Activated CD8-positive, alpha-beta memory T cell treated with anti-CD3 and anti-CD28 coated beads for 1 hour (primary cell): ENCODE data around the gene SPOCK1.

Experiments
- DNase-seq, 2 donors: peaks; one replicate each; pipeline ENCODE4 v3.0.0-alpha.2; 2020; ENCODE audit warnings: low read depth in 1 of 2; ENCODE audit errors: extremely low read depth in 1 of 2

The SPOCK1 gene

DNA sequence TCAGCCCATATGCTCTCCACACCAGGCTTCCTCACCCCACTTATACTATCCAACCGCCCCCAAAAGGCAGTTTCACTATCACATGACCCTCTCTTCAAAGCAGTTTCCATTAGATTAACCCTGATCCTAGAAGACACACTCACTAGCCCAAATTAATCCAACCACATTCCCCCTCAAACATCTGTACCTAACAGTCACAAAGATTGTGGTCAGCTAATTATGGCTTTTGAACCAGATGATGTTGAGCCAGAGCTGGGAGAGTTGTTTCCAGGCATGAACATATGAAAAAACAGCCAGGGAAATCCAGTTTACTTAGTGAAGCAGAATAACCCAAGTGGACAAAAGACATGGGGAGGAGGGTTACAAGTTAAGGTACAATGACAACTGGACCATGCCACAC is 131.2 kb downstream of the SPOCK1 start:
- no peak for DNase-seq

DNA sequence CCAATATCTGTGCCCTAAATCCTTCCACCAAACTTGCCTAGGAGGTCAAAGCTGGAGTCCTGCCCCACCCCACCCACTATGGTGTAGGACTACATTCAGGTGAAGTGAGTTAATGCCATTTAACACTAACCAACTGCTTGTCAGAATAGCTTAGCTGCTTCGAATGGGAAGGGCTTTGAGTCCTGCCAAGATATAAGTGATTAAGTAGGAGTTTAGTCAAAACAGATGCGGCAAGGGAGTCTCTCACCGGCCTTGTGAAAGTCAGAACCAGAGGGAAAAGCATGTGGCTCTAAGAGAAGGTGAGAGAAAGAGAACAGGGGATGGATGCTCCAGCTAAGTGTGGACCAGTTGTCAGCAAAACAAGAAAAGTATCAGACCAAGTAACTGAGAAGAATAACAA is 132.6 kb downstream of the SPOCK1 start:
- no peak for DNase-seq

DNA sequence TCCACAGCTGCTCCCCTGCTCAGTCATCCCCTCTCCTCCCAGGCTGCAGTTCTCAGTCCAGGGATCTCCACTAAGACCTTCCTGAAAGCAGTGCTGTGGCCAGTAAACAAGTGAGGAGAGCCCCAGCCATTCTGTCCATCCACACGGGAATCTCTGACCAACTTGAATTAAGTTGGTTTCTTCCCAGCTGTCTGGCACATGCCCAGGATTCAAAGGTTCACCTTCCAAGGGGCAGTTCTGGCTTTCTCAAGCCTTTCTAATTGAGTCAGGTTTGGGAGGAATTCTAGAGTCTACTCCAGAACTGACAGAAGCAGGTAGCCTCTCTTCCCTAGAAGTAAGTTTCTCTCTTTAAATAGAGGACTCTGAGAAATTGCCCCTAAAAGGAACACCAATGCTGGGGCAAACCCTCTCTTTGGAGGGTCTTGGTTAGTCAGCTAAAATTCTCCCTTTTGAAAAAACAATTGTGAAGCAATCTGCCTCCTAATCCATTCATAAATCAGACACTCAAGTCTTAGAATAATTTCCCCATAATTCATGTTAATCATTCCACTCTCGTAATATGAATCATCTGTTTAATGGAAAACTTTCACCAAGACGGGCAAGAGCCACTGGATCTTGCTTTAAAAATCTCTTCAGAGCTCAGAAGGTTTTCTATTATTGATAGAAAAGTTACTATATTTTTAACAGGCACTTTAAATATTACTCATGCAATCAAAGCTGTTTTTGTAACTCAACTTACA is 133.8 kb downstream of the SPOCK1 start:
- DNase-seq: no peak

DNA sequence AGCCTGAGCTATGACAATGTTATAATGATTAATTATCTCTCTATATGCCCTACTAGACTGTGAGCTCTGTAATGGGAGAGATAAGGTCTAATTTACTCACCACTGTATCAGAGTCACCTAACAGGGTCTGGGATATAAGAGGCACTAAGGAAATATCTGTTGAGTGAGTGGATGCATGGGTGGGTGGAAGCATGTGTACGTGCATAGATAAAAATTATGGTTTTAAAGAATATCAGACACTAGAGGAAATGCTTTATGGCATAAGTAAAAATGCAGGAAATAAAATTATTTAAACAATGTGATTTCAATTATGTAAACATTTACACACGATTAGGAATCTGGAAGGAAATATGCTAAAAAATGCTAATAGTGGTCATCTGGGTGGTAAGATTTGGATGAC is 137.8 kb downstream of the SPOCK1 start:
- DNase-seq: no peak

- DNase-seq: no peak
These were observed 138.5 kb downstream of the SPOCK1 start for GRCh38 chr5:137360607-137361006.

DNA sequence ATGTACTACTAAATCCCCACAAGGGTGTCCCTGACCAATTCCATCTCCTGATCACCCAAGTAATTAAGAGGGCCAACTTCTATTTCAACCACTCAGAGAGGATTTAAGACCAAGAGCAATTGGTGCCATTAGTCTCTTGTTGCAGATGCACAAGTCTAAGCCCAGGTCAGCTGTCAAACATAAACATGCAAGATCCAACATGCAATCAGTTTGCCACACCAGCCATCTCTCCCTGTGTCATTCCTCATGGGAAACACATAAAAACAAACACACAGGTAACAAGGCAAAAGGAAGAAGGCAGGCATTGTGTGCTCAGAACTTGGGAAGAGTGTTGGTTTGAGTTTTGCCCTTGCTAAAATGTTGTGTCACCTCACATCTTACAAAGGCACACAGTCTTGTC is 139.2 kb downstream of the SPOCK1 start:
- DNase-seq: no peak

- no peak for DNase-seq
These were observed 141.7 kb downstream of the SPOCK1 start for GRCh38 chr5:137357436-137357835.

DNA sequence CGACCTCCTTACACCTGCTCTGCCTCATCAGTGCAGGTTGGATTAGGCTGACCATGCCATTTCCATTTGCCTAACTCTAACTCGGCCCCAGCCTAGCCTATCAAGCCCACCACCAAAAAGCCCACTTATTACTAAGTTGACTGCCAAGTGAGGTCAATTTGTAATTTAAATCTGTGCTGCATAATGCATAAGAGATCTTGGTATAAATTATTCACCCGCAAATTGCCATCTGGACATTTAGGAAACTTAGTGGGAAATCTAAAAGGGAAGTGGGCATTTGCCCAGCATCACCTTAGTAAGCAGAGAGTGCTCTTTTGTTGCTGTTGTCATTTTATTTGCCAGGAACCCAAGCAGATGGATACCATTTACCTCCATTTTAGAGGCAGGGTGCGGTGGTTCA is 143.0 kb downstream of the SPOCK1 start:
- DNase-seq: no peak

DNA sequence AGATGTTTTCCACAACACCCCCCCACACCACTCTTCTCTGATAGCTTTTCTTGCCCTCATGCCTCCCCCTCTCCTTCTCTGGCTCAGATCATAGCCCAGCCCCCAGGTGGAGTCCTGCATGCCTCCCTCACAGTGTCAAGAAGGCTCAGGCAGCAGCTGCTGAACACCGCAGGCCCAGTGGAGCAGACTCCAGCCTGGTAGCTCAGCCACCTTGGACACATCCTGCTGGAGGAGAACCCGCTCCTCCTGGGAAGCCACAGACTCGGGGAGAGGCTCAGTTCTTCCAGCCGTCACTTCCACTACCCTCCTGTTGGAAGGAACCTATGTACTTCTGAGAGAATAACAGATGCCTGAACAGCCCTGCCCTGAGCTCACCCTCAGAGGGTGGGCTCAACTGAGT is 143.4 kb downstream of the SPOCK1 start:
- no peak for DNase-seq

DNA sequence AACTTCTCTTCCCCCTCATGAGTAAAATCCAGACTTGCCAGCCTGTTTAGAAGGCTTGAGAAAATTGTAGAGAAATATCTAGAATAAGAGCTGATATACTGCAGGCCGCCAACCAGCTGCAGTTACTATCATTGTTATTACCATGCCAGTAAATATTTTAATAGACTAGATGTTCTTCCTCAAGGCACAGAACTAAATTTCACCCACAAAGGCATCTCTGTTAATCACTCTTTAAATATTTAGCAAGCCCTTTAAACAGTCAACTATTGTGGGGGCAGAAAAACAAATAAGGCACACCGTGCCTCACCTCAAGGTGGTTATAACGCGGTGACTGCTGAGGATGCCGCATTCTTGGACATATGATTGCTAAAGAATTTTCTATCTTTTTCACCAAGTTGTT is 147.0 kb downstream of the SPOCK1 start:
- no peak for DNase-seq

GRCh38 chr5:137350791-137351190 is 148.3 kb downstream of the SPOCK1 start:
- DNase-seq: no peak

DNA sequence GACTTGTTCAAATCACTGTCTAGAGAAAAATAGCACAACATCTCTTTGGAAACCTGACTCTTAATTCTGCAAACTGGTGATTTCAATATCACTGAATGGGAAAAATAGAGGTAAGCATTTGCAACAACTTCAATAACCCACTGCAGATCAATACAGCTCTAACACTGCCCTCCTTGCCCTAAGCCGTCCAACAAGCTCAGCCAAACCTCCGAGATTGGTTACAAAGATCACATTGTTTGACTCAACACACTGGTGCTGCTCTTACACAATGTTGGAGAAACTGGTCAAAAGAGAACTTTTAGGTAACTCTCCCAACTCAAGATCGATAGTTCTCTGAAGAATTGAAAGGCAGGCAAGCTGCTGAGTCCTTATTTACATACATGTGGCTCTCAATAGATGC is 150.4 kb downstream of the SPOCK1 start:
- no peak for DNase-seq

GRCh38 chr5:137347865-137348264 is 151.3 kb downstream of the SPOCK1 start:
- DNase-seq: no peak

GRCh38 chr5:137346281-137346680 is 152.8 kb downstream of the SPOCK1 start:
- no peak for DNase-seq

DNA sequence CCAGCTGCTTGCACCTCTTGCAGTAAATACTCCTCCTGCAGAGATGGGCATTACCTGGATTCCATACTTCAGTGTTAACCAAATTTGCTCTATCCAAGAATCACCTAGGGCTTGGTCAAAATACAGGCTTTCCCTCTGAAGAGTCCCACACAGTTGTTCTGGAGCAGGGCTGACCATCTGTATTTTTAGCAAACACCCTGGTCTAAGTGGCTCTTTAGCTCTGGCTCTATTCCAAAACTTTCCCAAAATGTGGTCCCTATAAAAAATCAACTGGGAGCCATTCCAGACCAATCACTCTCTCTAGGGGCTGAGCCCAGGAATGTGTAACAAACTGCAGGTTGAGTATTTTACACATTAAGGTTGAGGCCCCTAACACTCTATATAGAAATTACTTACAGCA is 153.7 kb downstream of the SPOCK1 start:
- DNase-seq: no peak

GRCh38 chr5:137344723-137345322 is 154.3 kb downstream of the SPOCK1 start:
- no peak for DNase-seq

DNA sequence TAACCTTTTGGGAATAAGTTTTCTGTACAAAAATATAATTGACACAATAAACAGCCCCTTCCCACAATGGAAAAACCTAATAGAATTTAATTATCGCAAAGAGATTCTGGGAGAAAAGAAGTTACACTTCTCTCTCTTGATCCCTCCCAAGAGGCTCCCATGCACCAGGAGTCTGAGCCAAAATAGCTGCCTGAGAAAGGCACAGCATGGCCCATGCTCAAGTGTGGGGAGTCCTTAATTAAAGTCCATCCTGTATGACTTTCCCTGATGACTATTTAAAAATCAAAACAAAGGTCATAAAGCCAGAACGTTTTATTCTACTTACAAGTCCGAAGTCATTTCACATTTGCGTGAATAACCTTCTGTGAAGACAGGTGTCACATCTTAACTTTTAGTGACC is 155.1 kb downstream of the SPOCK1 start:
- no peak for DNase-seq

GRCh38 chr5:137342764-137343163 is 156.4 kb downstream of the SPOCK1 start:
- DNase-seq: no peak

GRCh38 chr5:137341831-137342230 is 157.3 kb downstream of the SPOCK1 start:
- no peak for DNase-seq

GRCh38 chr5:137340881-137341280 is 158.2 kb downstream of the SPOCK1 start:
- no peak for DNase-seq

DNA sequence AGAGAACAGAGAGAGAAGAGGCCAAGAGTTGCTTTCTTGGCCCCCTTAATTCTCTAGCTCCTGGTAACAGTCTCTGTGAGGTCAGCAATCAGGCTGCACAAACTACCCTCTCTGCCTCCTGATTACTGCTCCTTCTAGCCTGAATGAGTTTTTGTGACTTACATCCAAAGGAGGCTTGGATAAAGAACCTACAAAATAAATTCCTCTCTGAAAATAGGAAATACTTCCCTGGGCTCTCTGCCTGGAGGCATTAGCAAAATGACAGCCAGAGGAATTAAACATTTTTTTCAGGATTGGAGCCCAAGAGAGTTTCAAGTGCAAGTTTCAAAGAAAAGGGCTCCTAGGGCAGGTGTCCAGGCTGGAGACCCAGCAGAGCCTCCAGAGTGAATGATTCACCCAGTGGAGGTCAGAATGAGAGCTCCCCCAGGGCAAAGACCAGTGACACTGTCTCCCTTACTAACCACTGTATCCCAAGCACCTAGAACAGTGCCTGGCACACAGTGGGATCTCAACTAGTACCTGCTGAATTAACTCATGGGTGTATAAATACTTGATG is 162.5 kb downstream of the SPOCK1 start:
- DNase-seq: no peak

DNA sequence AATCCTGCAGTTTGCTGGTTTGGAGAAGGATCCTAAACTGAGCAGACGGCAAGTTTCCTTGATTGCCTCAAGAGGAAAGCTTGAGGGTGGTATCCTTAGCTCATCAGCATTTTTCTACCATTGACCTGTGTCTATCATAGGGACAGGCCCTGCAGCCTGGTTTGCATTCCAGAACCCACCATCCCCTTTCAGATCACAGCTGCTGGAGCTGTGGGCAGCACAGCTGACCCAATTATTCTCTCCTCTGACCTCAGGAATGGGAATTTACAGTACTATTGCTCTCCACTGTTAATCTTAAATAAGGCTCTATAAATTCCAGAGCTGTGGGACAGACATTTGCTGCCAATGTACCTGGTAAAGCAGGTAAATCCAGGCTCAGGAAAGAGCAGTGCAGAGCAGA is 163.0 kb downstream of the SPOCK1 start:
- no peak for DNase-seq

DNA sequence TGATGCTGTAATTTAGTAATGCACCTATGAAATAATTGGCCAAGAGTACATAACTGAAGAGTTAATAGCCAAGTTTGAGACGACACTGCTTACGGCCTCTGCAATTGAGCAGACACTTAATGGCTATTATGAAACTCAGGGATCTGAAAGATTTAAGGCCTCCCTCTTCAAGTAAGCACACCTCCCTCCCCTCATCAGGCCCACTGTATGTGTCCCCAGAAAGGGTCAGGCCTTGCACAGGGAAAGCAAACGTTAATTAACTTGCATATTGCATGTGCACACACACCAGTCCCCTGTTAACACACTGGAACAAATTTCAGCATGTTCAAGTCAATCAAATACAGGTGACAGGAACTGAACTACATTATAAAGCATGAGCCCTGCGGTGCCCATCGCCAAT is 163.6 kb downstream of the SPOCK1 start:
- no peak for DNase-seq
